NB4 (cell line): Measurements from ENCODE around the gene PPP4C.

Experiments
- TF ChIP-seq, protein P1 (sequence below): IDR thresholded peaks from one replicate; pipeline ENCODE4 v1.5.1; 2012; ENCODE audit warnings: low read depth, low read length
- TF ChIP-seq, protein P2 (sequence below): IDR thresholded peaks from 2 replicates; pipeline ENCODE4 v1.6.1; 2011; ENCODE audit warnings: low read depth, low read length

DNA sequence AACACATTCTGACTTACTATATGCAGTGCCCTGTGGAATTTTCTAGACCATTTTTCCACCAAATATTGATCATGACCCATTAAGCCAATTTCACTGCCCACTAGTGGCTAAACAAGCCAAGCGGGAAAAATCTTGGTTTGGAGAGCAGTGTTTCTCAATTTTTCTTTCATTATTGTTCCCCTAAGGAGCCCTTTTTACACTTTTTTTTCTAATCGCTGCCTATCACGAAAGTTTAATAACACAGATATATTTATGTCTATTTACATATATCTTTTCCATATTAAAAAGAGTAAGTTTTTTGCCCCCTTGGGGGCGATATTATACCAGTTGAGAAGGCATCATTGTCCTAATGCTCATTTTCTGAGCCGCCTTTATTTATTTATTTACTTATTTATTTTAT is 34.0 kb upstream of the PPP4C start:
- TF ChIP-seq, protein P1, sequence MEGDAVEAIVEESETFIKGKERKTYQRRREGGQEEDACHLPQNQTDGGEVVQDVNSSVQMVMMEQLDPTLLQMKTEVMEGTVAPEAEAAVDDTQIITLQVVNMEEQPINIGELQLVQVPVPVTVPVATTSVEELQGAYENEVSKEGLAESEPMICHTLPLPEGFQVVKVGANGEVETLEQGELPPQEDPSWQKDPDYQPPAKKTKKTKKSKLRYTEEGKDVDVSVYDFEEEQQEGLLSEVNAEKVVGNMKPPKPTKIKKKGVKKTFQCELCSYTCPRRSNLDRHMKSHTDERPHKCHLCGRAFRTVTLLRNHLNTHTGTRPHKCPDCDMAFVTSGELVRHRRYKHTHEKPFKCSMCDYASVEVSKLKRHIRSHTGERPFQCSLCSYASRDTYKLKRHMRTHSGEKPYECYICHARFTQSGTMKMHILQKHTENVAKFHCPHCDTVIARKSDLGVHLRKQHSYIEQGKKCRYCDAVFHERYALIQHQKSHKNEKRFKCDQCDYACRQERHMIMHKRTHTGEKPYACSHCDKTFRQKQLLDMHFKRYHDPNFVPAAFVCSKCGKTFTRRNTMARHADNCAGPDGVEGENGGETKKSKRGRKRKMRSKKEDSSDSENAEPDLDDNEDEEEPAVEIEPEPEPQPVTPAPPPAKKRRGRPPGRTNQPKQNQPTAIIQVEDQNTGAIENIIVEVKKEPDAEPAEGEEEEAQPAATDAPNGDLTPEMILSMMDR = peak; percentile 8
- TF ChIP-seq, protein P2, sequence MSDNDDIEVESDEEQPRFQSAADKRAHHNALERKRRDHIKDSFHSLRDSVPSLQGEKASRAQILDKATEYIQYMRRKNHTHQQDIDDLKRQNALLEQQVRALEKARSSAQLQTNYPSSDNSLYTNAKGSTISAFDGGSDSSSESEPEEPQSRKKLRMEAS = no peak
